Heart left ventricle (tissue), 16 donors: ENCODE measurements around the gene CHN2. TPM values are rescaled to one million over a fixed set of nuclear protein-coding genes. Genes with fewer than 3 reads are reported as not detected.

Experiments
- ATAC-seq, 4 donors: fragments of 200-7000 bp; cut with Tn5 transposase; one replicate each; pipeline ENCODE4 v1.9.1; 2020 to 2022; ENCODE audit warnings: moderate library complexity in 4 of 4, mild to moderate bottlenecking in 3 of 4, moderate number of reproducible peaks in 1 of 4
- DNase-seq, 5 donors: peaks; one replicate each; pipeline ENCODE4 v3.0.0-alpha.2; 2020
- H3K27ac ChIP-seq, 12 donors: fragments of 200-600 bp; sonication (generic) in 4 of 12; one replicate each; pipeline versions ENCODE4 v1.5.0 to v1.8.0; 2016 to 2022; ENCODE audit warnings: mild to moderate bottlenecking in 2 of 12
- H3K27me3 ChIP-seq, 9 donors: fragments of 200-600 bp; sonication (generic) in 2 of 9; one replicate each; pipeline versions ENCODE4 v1.5.1 to v1.8.0; 2016 to 2022; ENCODE audit warnings: mild to moderate bottlenecking in 3 of 9
- H3K36me3 ChIP-seq, 9 donors: fragments of 200-600 bp; sonication (generic) in 2 of 9; one replicate each; pipeline versions ENCODE4 v1.5.0 to v1.8.0; 2018 to 2022; ENCODE audit warnings: mild to moderate bottlenecking in 2 of 9
- H3K4me1 ChIP-seq, 12 donors: fragments of 200-600 bp; sonication (generic) in 4 of 12; one replicate each; pipeline versions ENCODE4 v1.5.0 to v1.8.0; 2016 to 2022; ENCODE audit warnings: mild to moderate bottlenecking in 3 of 12
- H3K4me3 ChIP-seq, 12 donors: fragments of 200-600 bp; sonication (generic) in 4 of 12; one replicate each; pipeline versions ENCODE4 v1.5.0 to v1.8.0; 2017 to 2022; ENCODE audit warnings: mild to moderate bottlenecking in 9 of 12, moderate library complexity in 4 of 12
- H3K9me3 ChIP-seq, 12 donors: fragments of 200-600 bp; sonication (generic) in 4 of 12; one replicate each; pipeline versions ENCODE4 v1.5.0 to v1.8.0; 2016 to 2022; ENCODE audit warnings: mild to moderate bottlenecking in 1 of 12
- POLR2A ChIP-seq, 2 donors: fragments of 450-650 bp; IDR thresholded peaks; one replicate each; pipeline ENCODE4 v1.6.1; 2017; ENCODE audit warnings: antibody characterized with exemption in 2 of 2, mild to moderate bottlenecking in 2 of 2, moderate library complexity in 2 of 2
- WGBS, 4 donors: extraction: QIAGEN DNeasy Blood & Tissue Kit in 2 of 4; methylation state at CpG; one replicate each; pipeline versions ENCODE4 v1.1.5 to v1.1.7; 2013 to 2018; 5-methylcytosine and 5-hydroxymethylcytosine counted together
- intact Hi-C, 10 donors: fragments of 100-400 bp; cut with DNase I; formaldehyde crosslinking; loops; one replicate each; pipeline versions ENCODE4 v1.11.1 to v1.14.2; 2022
- long read RNA-seq, 3 donors: library from polyadenylated mRNA; unstranded; transcript quantifications; one replicate each; pipeline ENCODE4 v2.0.0, GENCODE V29; 2020 to 2021
- polyA plus RNA-seq, 2 donors: library from polyadenylated mRNA; stranded (reverse); fragments of 200-250 nt; gene quantifications; one replicate each; pipeline ENCODE4 v1.2.3, GENCODE V29; 2013
- total RNA-seq, 9 donors: library from RNA; depleted of rRNA in 2 of 9; stranded (reverse); fragments of >200 nt in 2 of 9; fragmentation: NEBNext Ultra II Directional in 3 of 9; extraction: Animal tissue kit (Norgen Biotek cat#: 25700) in 3 of 9; gene quantifications; one replicate each; pipeline versions ENCODE4 v1.1.0 to v1.2.4, GENCODE V29; 2016 to 2023
- TF ChIP-seq, protein P1 (sequence below), 12 donors: fragments of 200-600 bp; sonication (generic) in 4 of 12; IDR thresholded peaks; one replicate each; pipeline versions ENCODE4 v1.5.0 to v1.8.0; 2018 to 2022; ENCODE audit warnings: antibody characterized with exemption in 12 of 12, mild to moderate bottlenecking in 5 of 12
- donor health status: ischemic (EF 13 %, LVEDD 7.1; RV severe dilation, severe dysfunction).
- donor health status: healthy with polysubstance abuse.
- donor health status: DM: no; HTN: yes; CAD: no.
- donor health status: DM: no; HTN: no; CAD: no.
- donor health status: ischemic (EF 25% LVEDD 6.9; RV normal size, moderate dysfunction).
- donor health status: ischemic (EF 25% LVEDD 5.7; RV mildly dilated, moderate dysfunction).
- donor health status: healthy.
- donor health status: DM: yes; HTN: yes; CAD: no.
- donor health status: ischemic (EF 35%, LVEDD 5.7; RV mildly dilated, moderate dysfunction).
- donor health status: nonischemic (EF 11% LVEDD 7.7; RV severe dilation, severe dysfunction).
- donor health status: DM: yes; HTN: yes; CAD: no.
- donor health status: PGD.
- donor health status: ischemic (EF 29% LVEDD 5.4; RV normal size, mild dysfunction).
- donor health status: nonischemic (EF 23%, LVEDD 6.1; RV moderate dilation, normal function).

CHN2 gene
- 10 to 100 TPM; 11.2 to 54.4 (median 33.6) TPM for total RNA-seq
- 10 to 100 TPM; 13.0 to 47.1 TPM for polyA plus RNA-seq
- long read RNA-seq, donor 1, partial matches to known transcripts, result 5 of 31 reads
- long read RNA-seq, donor 1, other reads (novel, unspliced or antisense), result 22 of 31 reads
- long read RNA-seq, donor 2, transcript CHN2-217 (2 exons, 570 nt), result major isoform, 5 of 26 reads
- long read RNA-seq, donor 2, partial matches to known transcripts, result 8 of 26 reads
- long read RNA-seq, donor 2, other reads (novel, unspliced or antisense), result 12 of 26 reads
- long read RNA-seq, donor 3, transcript CHN2-201 (13 exons, 3,530 nt), result major isoform, 12 of 50 reads
- long read RNA-seq, donor 3, partial matches to known transcripts, result 9 of 50 reads
- long read RNA-seq, donor 3, other reads (novel, unspliced or antisense), result 28 of 50 reads

DNA sequence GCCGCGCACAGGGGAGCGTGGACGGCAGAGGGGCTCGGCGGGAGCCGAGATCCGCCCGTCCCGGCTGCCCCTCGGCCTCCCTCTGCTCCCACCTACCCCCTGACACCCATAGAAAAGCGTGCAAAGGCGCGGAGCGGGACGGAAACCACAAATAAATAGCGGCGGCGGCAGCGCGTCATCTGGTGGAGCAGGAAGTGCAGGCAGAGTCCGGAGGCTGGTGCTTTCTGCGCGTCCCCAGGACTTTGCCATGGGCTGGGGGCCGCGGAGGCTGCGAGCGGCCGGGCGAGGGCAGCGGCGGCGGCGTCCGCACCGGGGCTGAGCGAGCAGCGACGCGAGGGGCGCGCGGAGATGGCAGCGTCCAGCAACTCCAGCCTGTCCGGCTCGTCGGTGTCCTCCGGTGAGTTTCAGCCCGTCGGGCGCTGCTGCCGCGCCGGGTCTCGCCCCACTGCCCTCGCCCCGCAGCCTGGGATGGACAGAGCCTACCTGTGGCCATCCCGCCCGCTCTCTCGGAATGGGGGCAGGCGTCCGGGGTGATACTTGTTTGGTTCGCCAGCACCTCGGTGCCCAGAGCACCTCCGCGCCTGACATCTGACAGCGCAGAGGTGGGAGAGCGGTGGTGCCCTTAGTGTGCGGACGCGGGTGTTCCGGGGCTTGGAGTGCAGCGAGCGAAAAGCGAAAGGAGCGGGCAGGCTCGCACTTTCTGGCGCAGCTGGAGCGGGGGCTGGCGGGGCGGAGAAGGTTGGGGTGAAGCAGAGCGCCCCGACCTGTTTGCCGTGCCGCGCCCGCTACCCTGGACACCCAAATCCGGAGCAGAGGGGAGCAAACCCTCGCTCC is at the start of gene CHN2:
CHN2 (plus strand) TSS at position 182 of the 834 bp plus-strand sequence.
- intact Hi-C loops, result loop anchor here in 8 of 10 donors (5.0 to 10.0 kb wide), 10 partner anchors 70 to 273 kb away; no protein-coding TSS in a partner anchor
- H3K27ac ChIP-seq, result peak within 1 kb of the TSS in 10 of 12 donors; percentile 9 to 69 (median 44)

DNA sequence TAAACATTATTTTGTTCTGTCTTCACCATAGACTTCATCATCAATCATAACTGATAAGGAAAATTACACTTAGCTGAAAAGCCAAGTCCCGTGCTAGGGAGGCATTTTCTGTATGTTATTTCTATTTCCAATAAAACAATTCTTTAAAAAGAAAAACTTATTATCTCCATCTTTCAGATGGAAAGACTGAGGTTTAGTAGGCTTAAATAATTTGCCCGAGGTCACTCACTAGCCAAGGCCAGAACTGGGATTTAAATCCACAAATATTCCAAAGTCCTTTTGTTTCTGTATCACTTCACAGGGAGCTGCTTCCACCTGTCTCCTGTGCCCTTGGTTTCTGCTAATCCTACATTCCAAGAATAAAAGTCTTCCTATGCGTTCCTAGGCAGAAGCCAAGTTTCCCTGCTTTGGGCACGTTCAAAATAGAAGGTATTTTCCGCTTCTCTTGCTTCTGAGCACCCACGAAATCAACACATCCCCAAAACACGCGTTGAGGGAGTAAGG is 49.0 kb upstream of the CHN2 start:
- Histone ChIP-seq H3K4me1 (peaks cover 0 to 64% (median 5%) of the 10 kb centered on the region in 12 donors), H3K27me3 (peaks cover 0 to 18% (median 5%) of the 10 kb centered on the region in 9 donors), H3K9me3 (peaks cover 0 to 4% (median 0%) of the 10 kb centered on the region in 12 donors), H3K4me3 (peak overlapping the region; percentile 16 to 67 (median 56)), H3K36me3 (no peaks in the 10 kb centered on the region), H3K27ac (peak overlapping the region; percentile 56 to 90 (median 85))
- intact Hi-C loops, result no loop called here
- TF ChIP-seq POLR2A (IDR thresholded peaks at IDR 0.05), result no peak
- TF ChIP-seq, protein P1, sequence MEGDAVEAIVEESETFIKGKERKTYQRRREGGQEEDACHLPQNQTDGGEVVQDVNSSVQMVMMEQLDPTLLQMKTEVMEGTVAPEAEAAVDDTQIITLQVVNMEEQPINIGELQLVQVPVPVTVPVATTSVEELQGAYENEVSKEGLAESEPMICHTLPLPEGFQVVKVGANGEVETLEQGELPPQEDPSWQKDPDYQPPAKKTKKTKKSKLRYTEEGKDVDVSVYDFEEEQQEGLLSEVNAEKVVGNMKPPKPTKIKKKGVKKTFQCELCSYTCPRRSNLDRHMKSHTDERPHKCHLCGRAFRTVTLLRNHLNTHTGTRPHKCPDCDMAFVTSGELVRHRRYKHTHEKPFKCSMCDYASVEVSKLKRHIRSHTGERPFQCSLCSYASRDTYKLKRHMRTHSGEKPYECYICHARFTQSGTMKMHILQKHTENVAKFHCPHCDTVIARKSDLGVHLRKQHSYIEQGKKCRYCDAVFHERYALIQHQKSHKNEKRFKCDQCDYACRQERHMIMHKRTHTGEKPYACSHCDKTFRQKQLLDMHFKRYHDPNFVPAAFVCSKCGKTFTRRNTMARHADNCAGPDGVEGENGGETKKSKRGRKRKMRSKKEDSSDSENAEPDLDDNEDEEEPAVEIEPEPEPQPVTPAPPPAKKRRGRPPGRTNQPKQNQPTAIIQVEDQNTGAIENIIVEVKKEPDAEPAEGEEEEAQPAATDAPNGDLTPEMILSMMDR (IDR thresholded peaks at IDR 0.05), result no peak
- ATAC-seq (no peak), DNase-seq (no peak)
- 13 to 14% (median 14%) methylated on average over 8 of the region's 8 CpGs for WGBS, 4 donors

More for the DNA sequence above, at the start of gene CHN2:
- DNase-seq (peak; percentile 54 to 82 (median 66)), ATAC-seq (peak; percentile 45 to 85 (median 78))
- H3K27me3 ChIP-seq, result peaks cover 0 to 11% (median 0%) of the 10 kb centered on the region in 9 donors
- 1 to 7% (median 3%) methylated on average over 61 to 89 of the region's 89 CpGs for WGBS, 4 donors
- peak within 1 kb of the TSS; percentile 59 to 88 (median 70) for H3K4me3 ChIP-seq
- H3K36me3 ChIP-seq, result no peaks in the 10 kb centered on the region
- H3K9me3 ChIP-seq, result no peaks in the 10 kb centered on the region
- peaks cover 0 to 46% (median 11%) of the 10 kb centered on the region in 12 donors for H3K4me1 ChIP-seq
- TF ChIP-seq, protein P1 (IDR thresholded peaks at IDR 0.05), result peak in 2 of 12 donors; percentile 17 to 36
- TF ChIP-seq POLR2A (IDR thresholded peaks at IDR 0.05), result no peak

DNA sequence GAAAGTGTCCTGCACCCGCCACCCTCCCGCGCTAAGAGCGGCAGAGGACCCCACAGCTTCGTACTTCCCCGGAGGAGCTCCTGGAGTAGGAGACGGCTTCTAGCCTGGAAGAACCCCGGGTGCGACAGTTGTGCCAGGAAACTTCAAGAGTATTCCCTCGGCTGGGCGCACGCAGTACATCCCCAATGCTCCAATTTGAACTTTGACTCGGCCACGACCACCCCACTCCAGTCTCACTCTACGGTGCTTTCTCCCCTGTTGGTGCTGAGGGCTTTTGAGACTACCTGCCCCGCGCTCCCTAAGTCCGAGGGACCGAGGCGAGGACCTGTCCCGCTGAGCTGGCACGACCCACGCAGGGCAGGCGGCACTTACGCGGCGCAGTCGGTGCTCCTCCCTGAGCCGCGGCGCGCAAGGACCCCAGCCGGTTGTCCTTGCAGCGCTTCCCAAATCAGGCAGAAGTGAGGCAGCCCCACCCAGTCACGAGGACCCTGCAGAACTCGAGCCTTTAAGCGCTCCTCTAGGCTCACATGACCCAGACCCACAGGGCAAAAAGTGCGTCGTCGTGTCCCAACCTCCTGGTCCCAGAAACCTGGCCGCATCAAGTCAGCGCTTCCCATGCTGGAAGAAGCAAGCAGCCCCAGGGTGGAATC is 48.4 kb upstream of the CHN2 start, which contains the start of gene CPVL:
CPVL (minus strand) TSS at position 481 of the 650 bp plus-strand sequence. CDS start 25,476 bp downstream, outside the sequence.
- DNase-seq (peak; percentile 75 to 88 (median 79)), ATAC-seq (peak; percentile 65 to 86 (median 81))
- H3K36me3 ChIP-seq, result no peaks in the 10 kb centered on the region
- peak within 1 kb of the TSS; percentile 56 to 90 (median 85) for H3K27ac ChIP-seq
- peaks cover 0 to 61% (median 3%) of the 10 kb centered on the region in 12 donors for H3K4me1 ChIP-seq
- H3K27me3 ChIP-seq, result peaks cover 0 to 18% (median 5%) of the 10 kb centered on the region in 9 donors
- TF ChIP-seq, protein P1 (IDR thresholded peaks at IDR 0.05), result no peak
- TF ChIP-seq POLR2A (IDR thresholded peaks at IDR 0.05), result peak in 1 of 2 donors; percentile 55
- H3K9me3 ChIP-seq, result peaks cover 0 to 4% (median 0%) of the 10 kb centered on the region in 12 donors
- peak within 1 kb of the TSS; percentile 16 to 67 (median 56) for H3K4me3 ChIP-seq
- 1 to 4% (median 2%) methylated on average over 15 to 42 of the region's 42 CpGs for WGBS, 4 donors
- intact Hi-C loops, result no loop called here
